ENCODE data around the gene MACROD2. TPM values are rescaled to one million over a fixed set of nuclear protein-coding genes. Genes with fewer than 3 reads are reported as not detected.

MACROD2 gene
- total and polyA plus RNA-seq, 7 donors, result 0.20 to 4.8 (median 0.87) TPM

DNA sequence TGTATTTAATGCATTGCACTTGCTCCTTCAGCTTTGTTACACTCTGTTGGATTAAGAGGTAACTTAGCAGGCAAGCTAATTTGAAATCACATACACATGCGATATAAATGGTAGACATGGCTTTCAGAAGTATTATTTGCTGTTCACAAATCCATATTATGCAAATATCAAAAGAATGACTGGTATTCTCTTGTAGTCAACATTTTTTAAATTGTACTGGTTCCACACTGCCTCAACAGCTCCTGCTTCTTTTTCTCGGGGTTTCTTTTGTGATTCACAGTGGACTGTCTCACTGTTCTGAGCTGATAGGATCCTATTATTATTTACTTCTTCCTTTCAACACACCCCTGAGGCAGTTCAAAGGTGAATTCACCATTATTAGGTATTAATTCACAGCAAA is 1650.5 kb downstream of the MACROD2 start:
- Histone ChIP-seq H3K4me3 (no peak overlapping the region), H3K27ac (no peak overlapping the region), H3K36me3 (ENCODE audit: insufficient read depth in 1 of 2, low read depth in 1 of 2) (no peaks in the 10 kb centered on the region), H3K9me3 (no peaks in the 10 kb centered on the region), H3K27me3 (ENCODE audit: insufficient read depth in 3 of 3, low read length in 2 of 3) (no peaks in the 10 kb centered on the region), H3K4me1 (no peaks in the 10 kb centered on the region)
- TF ChIP-seq, protein P1, sequence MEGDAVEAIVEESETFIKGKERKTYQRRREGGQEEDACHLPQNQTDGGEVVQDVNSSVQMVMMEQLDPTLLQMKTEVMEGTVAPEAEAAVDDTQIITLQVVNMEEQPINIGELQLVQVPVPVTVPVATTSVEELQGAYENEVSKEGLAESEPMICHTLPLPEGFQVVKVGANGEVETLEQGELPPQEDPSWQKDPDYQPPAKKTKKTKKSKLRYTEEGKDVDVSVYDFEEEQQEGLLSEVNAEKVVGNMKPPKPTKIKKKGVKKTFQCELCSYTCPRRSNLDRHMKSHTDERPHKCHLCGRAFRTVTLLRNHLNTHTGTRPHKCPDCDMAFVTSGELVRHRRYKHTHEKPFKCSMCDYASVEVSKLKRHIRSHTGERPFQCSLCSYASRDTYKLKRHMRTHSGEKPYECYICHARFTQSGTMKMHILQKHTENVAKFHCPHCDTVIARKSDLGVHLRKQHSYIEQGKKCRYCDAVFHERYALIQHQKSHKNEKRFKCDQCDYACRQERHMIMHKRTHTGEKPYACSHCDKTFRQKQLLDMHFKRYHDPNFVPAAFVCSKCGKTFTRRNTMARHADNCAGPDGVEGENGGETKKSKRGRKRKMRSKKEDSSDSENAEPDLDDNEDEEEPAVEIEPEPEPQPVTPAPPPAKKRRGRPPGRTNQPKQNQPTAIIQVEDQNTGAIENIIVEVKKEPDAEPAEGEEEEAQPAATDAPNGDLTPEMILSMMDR (IDR thresholded peaks at IDR 0.05), result no peak
- WGBS, 3 donors, result 75 to 89% (median 85%) methylated on average over 2 of the region's 2 CpGs
- intact Hi-C loops (cut with DNase I), result no loop called here
- DNase-seq (no peak), ATAC-seq (no peak)

DNA sequence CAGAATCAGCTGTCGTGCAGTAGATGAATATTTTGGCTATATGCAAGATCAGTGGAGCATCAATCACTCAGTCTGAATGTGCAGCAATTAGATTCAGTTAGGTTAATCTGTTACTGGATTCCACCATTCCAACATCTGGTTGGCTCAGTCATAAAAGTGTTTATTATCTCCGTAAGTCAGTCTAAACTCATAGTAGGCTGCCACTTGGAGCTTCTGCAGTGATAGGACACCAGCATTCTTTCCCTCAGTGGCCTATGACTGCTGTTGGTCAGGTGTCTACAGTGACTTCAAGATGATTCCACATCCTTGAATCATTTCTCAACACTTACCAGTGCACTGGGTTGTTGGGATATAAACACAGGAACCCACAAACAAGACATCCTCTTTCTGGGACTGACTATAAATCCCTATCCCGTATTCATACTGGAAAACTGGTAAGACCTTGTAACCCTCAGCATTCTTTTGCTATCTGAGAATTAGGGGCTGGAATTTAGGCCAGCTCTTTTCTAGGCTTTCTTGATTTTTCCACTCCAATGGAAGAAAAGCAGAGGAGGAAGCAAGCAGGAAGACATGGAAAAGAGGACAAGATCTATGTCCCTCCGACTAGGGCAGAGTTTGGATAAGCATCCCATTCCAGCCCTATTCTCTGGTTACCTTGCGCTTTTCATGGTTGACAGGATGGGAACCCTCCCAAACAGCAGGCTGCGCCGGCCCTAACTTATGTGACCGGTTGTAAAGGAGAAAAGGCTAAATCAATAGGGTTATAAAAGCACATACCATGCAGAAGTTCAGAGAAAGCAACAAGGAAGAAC is 1658.3 kb downstream of the MACROD2 start:
- Histone ChIP-seq H3K4me1 (no peaks in the 10 kb centered on the region), H3K9me3 (no peaks in the 10 kb centered on the region), H3K27me3 (ENCODE audit: insufficient read depth in 3 of 3, low read length in 2 of 3) (no peaks in the 10 kb centered on the region), H3K27ac (no peak overlapping the region), H3K4me3 (no peak overlapping the region), H3K36me3 (ENCODE audit: insufficient read depth in 1 of 2, low read depth in 1 of 2) (no peaks in the 10 kb centered on the region)
- TF ChIP-seq, protein P1 (IDR thresholded peaks at IDR 0.05), result no peak
- no peak for ATAC-seq
- no peak for DNase-seq
- 91 to 93% (median 92%) methylated on average over 8 of the region's 8 CpGs for WGBS, 3 donors
- intact Hi-C loops (cut with DNase I), result no loop called here

DNA sequence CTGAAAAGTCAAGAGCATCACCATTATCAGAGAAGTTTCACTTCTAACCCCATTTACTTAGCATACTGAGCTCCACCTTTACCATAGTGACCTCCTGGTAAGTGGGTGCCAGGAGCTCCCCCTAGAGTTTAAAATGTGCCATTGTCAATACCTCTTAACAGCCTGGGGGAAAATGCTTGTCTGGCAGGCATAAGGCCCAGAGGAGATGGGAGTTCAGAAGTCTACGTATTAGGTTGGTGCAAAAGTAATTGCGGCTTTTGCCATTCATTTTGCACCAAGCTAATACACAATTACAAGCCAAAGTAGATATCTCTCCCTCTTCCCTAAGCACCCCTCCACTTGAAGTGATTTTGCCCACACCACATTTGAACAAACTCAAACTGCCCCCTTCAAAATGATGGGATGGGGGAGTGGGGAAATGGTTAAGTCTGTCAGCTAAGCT is 1658.9 kb downstream of the MACROD2 start:
- Histone ChIP-seq H3K4me1 (no peaks in the 10 kb centered on the region), H3K27me3 (ENCODE audit: insufficient read depth in 3 of 3, low read length in 2 of 3) (no peaks in the 10 kb centered on the region), H3K36me3 (ENCODE audit: insufficient read depth in 1 of 2, low read depth in 1 of 2) (no peaks in the 10 kb centered on the region), H3K9me3 (no peaks in the 10 kb centered on the region), H3K27ac (no peak overlapping the region), H3K4me3 (no peak overlapping the region)
- TF ChIP-seq, protein P1 (IDR thresholded peaks at IDR 0.05), result peak; percentile 37
- intact Hi-C loops (cut with DNase I), result no loop called here
- DNase-seq, result no peak
- WGBS, 3 donors, result 77 to 82% (median 79%) methylated on average over 2 of the region's 2 CpGs
- no peak for ATAC-seq

DNA sequence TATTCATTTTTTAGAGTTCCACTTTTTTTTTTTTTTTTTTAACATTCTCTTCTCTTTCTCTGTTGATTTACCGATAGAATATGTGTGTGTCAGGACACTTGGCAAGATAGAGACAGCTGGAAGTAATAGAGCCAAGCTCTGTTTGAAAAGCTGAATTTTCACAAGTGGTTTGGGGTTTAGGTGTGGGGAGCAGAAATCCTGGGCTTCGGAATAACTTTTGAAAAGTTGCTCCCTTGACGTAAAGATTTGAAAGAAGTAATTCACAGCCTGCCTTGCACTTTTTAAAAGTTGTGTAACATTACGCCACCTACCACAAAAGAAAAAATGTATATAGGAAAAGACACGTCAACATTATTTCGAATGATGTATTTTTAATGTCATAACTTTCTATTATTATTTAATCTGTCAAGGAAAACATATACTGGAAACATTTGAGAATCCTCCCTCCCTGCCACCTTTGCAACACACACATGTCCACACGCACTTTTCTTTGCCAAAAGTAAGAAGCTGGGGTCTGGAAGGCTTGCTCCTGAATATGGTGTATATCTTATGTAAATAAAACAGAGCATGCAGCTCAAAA is 1660.1 kb downstream of the MACROD2 start:
- no peak for DNase-seq
- H3K4me3 ChIP-seq, result no peak overlapping the region
- no peaks in the 10 kb centered on the region for H3K9me3 ChIP-seq
- no peaks in the 10 kb centered on the region for H3K36me3 ChIP-seq (ENCODE audit: insufficient read depth in 1 of 2, low read depth in 1 of 2)
- TF ChIP-seq, protein P1 (IDR thresholded peaks at IDR 0.05), result no peak
- 68 to 80% (median 77%) methylated on average over 7 of the region's 7 CpGs for WGBS, 3 donors
- H3K4me1 ChIP-seq, result no peaks in the 10 kb centered on the region
- no peaks in the 10 kb centered on the region for H3K27me3 ChIP-seq (ENCODE audit: insufficient read depth in 3 of 3, low read length in 2 of 3)
- intact Hi-C loops (cut with DNase I), result no loop called here
- H3K27ac ChIP-seq, result no peak overlapping the region
- no peak for ATAC-seq

Measured in psoas muscle (tissue), 8 donors.